Activated CD8-positive, alpha-beta memory T cell treated with anti-CD3 and anti-CD28 coated beads for 48 hours (primary cell): ENCODE measurements around the gene TNFAIP1.
A peak's percentile ranks its signal among the peaks of the same experiment; 100 is the strongest.

Source experiments
- DNase-seq, 3 experiments: peaks; one replicate each; pipeline ENCODE4 v3.0.0-alpha.2; 2020; ENCODE audit warnings: low read depth in 2 of 3, low spot score in 2 of 3

Gene TNFAIP1

DNA sequence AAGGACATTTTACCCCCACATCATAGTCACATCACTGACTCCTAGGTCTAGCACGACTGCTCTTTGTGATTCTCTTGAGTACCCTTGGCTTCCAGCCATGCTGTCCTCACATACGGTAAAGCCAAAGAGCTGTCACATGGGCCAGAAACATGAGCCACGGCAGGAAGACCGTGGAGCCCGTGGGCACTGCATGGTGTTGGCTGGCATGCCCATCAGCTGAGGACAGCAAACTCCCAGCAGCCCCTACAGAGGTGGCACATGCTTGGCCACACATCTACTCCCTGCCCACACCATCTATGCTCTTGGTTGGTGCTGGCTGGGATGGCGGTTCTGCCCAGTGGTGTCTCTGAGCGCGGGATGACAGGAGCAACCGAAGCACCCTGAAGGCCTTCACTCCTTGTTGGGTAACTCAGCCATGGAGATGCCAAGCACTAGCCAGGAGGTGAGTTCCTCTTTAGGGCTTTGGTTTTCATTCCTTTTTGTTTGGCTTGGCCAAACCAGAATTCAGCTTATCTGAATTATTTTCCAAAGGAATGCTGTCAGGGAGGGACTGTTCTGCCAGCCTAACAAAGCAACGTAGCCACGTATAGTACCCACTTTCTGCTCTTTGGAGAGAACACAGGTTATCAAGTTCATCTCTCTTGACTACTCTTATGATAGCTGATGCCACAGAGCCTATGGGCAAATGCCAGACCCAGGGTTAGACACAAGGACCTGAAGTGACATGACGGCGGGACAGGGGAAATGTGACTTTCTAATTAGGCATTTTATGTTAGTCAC lies 10.0 kb downstream of the TNFAIP1 start:
- no peak for DNase-seq

DNA sequence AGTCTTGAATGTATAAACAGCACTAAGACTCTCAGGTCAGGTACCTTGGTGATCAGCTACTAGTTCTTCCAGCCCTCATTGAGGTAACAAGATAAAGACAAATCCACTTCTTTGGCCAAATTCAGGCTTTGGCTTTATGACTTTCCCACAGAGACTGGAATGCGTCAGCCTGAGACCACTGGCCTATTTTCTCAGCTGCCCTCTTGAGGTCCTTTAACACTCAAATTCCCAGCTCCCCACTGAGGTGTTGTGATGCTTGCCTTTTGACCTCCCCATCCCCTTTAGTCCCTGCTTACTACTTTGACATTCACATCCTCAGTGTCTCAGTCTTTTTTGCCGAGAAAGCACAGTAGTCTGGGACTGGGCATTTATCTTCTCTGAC lies 10.6 kb downstream of the TNFAIP1 start:
- no peak for DNase-seq

DNA sequence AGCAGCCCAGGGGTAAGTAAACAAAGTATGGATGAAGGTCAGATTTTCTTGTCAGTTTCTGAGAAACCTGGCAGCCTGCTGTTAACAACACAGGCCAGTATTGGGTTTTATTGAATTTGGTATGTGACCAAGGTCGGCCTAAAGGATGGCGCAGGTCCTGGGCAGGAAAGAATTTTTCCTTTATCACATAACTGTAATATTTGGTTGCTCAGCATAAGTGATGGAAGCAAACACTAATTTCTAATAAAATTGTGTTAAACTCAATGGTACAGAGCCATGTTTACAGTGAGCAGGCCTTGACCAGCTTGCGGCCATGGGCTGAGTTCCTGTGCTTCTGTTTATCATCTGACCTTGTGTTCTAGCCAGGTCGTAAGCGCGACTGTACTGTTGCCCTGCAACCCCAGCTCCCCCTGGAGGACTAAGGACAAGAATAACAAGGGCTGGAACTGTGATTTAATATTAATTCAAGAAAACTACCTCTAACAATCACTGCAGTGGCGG lies 11.2 kb downstream of the TNFAIP1 start:
- no peak for DNase-seq

DNA sequence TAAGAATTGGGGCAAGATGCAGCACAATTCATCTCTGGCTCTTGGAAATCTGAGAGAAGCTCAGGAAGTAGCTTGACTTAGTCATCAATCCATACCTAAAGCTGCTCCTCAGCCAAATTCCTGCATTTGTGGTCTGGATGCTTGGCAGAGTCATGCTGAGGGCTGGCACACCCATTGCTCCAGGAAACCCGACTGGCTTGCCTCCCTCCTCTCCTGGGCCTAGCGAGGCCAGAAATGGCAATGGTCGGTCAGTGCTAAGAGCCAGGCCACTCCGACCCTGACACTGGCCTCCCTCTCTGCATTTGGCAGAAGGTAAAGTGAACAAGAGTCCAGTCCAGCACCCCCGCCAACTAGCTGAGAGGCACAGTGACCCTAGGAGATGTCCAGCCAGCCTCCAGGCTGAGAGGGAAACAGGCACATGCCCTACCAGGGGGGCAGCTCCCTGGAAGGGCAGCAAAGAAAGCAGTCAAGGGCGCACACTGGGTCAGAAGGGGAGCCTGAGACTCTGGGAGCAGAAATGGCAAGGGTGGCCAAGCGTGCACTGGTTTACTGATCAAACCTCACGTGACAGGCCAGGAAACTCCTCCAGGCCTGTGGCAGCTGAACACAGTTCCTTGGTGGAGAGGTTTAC lies 11.8 kb downstream of the TNFAIP1 start:
- no peak for DNase-seq

DNA sequence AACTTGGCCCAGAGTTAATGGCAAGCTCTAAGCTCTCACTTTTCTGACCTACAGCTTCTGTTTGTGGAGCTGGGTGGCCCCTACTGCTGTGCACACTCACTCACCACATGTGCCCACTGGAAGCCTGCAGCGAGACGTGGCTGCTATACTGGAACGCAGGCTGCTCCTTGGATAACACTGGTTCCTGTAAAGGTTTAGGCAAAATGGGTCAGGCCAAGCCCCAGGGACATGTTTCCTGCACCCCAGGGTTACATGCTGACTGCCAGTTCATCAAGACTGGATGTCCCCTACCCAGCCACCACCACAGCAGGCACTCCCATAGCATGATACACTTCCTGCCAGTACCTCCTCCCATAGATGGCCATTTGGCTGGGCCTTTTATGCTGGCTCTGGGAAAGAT lies 13.4 kb downstream of the TNFAIP1 start:
- no peak for DNase-seq

DNA sequence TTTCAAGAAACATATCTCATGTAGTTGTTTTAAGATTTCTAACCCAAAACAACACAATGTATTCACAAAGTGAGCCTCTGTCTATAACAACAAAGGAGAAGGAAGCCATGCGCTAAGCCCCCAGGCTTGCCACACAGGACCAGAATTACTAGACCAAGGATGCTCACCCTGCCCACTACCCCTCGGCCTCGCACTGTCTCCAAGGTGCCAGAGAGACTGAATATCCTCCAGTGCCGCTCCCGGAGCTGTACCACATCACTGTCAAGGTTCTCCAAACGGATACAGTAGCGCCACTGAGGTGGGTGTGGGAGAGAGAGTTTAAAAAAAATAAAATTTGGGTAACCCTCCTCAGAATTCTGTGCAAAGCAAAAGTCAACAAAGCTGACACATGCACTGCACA lies 14.7 kb downstream of the TNFAIP1 start:
- DNase-seq, result no peak

DNA sequence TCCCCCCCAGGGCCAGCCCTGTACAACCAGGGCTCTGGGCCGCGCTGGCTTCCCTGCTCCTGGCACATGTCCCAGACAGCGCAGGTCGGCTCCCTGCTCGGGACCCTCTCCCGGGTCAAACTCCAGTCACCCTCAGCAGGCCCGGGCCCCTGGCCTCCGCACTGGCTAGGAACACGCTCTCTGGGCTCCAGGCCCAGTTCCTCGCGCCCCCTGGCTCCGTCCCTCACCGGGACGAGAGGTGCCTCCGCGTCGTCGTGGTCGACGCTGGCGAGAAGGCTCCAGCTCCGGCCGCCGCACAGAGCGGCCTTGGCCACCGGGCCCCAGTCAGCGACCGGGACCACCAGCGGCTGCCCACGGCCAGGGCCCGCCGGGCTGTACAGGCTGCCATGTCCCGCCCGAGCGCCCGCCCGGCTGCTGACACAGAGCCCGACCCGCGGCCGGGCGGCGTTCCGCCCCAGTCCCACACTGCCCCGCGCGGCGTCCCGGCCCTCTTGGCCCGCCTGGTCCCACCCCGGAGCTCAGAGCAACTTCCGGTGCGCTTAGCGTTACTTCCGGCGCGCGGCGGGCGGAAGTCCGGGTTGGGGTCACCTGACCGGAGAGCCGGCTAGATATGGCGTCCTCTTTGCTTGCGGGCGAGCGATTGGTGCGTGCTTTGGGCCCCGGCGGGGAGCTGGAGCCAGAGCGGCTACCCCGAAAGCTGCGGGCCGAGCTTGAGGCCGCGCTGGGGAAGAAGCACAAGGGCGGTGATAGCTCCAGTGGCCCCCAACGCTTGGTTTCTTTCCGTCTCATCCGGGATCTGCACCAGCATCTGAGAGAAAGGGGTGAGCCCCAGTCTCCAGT lies 21.7 kb downstream of the TNFAIP1 start, which contains the start of gene POLDIP2:
TSS of gene POLDIP2 (minus strand) at position 467 of the 840 bp plus-strand sequence. CDS start at position 388, 79 bp downstream.
- peak; percentile 79 to 94 (median 93) for DNase-seq

DNA sequence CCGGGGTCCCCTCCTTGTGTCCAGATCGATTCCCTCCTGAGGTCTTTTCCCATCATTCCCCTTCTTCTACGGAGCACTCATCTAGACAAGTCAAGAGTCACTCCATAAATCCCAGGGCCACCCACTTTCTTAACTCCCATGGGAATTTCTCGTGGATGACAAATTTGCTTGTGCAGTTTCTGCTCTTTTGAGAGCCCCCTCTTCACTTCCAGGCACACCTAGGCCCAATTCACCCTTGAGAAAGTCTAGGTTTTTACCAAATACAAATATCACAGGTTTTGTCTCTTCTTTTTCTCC lies 22.3 kb downstream of the TNFAIP1 start:
- no peak for DNase-seq

DNA sequence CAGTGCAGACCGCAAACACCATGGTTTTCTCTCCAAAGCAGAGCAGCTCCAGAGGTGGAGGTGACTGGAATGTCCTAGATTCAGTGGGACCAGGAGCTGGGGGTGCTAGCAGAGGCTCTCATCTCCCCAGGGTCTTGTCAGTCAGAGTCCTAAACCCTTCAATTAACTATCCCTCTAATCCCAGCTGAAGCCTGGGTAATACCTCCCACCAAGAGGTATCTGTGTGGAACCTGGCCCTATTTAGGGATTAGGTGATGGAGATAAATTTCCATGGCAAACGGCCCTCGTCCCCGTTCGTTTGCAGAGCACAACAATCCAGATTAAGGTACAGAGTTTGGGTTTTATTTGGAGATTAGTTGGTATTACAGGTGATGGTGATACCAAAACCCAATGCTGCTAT lies 27.6 kb downstream of the TNFAIP1 start:
- no peak for DNase-seq

DNA sequence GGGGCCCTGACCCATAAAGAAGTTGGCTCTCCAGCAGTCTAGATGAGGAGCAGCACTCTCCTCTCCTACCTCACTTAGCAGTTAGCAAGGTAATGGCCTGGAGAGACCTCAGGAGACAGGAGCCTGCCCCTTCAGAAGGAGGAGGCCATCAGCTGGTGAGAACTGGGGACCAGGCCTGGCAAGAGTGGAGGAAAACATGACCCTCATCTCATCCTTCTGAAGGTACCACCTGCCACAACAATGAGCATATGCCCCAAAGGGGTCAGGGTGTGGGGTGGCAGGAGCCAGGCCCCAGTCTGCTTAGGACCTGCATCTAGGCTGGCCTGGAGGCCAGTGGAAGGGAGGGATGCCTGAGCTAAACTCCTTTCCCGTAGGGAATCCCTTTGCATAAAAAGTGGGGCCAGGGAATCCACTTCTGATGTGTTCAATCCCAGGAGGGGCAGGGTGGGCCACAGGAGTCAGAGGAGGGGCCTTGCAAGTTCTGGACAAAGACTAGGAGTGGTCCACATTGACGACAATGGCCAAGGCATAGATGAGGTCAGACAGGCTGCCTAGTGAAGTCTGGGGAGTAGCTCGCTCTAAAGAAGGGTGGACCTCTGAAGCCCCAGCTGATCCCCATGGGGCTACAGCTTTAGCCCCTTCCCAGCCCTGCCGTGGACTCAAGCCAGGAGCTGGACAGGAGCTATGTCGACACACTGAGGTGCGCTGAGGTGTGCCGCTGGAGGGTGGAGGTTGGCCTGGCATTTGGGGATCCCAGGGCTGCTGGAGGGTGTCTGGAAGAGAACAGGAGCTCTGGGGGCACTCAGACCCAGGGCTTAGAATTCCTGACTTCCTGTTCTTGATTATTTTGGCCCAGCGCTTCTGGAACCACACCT lies 28.5 kb downstream of the TNFAIP1 start:
- no peak for DNase-seq

- no peak for DNase-seq
Measured at GRCh38 chr17:28364665-28365363, 29.3 kb downstream of the TNFAIP1 start, which contains the start of gene SEBOX. Gene SEBOX, minus strand, starts transcription at chr17:28365199. Its CDS starts 48 bp downstream, at chr17:28365151.

DNA sequence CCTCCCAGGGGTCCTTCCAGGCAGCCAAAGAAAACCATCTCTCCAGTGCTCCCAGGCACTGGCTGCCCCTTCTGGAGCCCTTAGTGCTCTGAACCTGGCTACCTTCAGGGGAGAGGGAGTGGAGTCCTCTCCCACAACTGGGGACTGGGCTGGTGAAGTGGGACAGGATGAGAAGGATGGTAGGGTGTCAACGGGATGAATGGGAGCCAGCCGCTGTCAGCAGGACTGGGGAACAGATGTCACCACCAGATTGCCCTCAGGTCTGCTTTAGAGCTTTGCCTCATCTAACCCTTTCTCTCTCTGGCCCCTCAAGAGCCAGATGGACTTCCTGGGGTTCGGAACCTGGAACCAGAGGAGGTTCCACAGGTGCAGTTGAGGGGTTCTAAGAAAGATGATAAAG lies 29.9 kb downstream of the TNFAIP1 start:
- DNase-seq, result no peak

GRCh38 chr17:28366605-28367004 lies 31.0 kb downstream of the TNFAIP1 start:
- DNase-seq, result no peak

DNA sequence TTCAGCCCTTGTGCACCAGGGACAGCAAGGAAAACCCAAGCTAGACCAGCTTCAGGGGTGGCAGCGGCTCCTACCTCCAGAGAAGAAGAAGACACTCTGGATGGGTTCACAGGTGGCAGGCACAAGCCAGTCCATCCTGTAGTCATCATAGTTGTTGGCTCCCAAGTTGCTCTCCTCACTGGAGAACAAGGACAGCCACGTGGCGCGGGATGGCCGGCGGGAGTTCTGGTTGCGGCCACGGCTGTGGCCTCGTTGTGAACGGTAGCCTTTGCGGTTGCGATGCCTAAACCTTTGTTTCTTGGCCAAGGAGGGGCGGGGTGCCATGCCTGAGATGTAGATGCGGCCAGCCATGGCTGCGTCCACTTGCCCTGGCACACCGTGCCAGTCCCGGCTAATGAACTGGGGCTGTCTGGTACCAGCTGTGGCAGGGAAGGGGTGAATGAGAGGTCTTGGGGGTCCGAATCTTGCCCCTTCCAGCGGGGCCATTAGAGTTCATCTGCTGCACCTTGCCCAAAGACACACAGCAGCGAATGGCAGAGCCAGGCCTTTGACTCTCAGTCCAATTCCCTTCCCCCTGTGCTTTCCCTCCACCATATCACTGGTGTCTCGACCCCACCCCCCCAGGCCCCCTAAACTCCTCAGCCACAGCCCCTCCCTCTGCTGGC lies 32.2 kb downstream of the TNFAIP1 start:
- DNase-seq, result no peak

- DNase-seq, result no peak
Measured at GRCh38 chr17:28368306-28368831, 32.8 kb downstream of the TNFAIP1 start.

GRCh38 chr17:28368915-28369683 lies 33.5 kb downstream of the TNFAIP1 start:
- no peak for DNase-seq

DNA sequence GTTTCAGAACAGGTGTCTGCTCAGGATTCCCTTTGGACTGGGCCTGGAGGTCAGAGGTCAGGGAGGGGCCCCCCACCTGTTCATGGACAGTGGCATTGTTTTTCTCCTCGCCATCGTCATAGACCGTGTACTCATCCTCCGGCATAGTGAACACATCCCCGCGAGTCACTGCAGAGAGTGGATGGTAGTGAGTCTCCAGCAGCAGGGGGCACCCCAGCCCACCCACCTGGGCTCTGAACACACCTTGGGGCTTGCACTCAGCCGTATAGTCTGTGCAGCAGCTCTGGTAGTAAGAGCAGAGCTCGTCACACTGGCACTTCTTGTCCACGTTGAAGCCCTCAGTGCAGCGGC lies 34.1 kb downstream of the TNFAIP1 start:
- DNase-seq, result no peak

DNA sequence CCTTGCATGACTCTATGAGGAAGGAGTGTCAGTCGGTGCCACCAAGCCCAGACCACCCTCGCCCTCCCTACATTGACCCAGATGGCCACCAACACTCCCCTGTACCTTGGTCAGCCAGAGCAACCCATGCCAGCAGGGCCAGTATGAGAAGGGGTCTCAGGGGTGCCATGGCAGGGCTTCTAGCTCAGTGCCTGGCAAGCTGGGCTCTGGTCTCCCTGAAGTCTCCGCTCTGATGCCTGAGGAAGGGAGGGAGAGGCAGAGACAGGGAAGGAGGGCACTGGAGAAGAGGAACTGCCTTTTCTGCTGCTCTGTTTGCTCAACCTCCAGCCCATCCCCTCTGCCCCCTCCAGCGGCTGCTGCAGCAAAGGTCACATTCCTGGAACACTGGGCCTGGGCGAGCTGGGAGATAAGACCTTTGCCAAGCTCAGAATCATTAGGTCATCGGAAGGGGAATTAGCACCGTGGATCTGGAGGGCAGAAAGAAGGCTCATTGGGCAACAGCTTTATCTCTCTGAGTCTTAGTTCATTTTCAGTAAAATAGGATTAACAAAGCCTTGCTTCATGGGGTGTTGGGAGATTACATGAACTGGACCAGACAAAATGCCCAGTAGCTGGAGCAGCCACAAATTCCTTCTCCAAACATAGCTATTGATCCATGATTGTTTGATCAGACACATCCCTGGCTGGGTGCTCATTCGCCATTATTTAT lies 34.6 kb downstream of the TNFAIP1 start, which contains the start of gene VTN:
TSS of gene VTN (minus strand) at position 273 of the 709 bp plus-strand sequence. CDS start at position 169, 104 bp downstream.
- DNase-seq, result no peak
